CD14-positive monocyte (primary cell): ENCODE results near the gene GATA1. TPM values are rescaled to one million over a fixed set of nuclear protein-coding genes. Genes with fewer than 3 reads are reported as not detected.
A peak's percentile ranks its signal among the peaks of the same experiment; 100 is the strongest.

Experiments used
- DNase-seq, 3 donors: peaks; one replicate each; pipeline ENCODE4 v3.0.0-alpha.2; 2011 to 2022
- H2AFZ ChIP-seq: 2 replicates; pipeline ENCODE4 v1.6.0; 2012; ENCODE audit warnings: mild to moderate bottlenecking, low read depth, low read length, inconsistent platforms; ENCODE audit not compliant: insufficient read depth, poor library complexity, severe bottlenecking
- H3K27ac ChIP-seq, 2 donors: 1 replicate in 1 of 2; 2 replicates in 1 of 2; pipeline ENCODE4 v1.5.1; 2012 to 2013; ENCODE audit warnings: low read length in 2 of 2, control low read depth in 1 of 2, inconsistent platforms in 1 of 2, low read depth in 1 of 2, mild to moderate bottlenecking in 1 of 2
- H3K27me3 ChIP-seq, 2 donors: one replicate each; pipeline versions ENCODE4 v1.6.0 to v1.6.1; 2011 to 2013; ENCODE audit warnings: low read length in 2 of 2; ENCODE audit not compliant: control insufficient read depth in 2 of 2, insufficient read depth in 2 of 2
- H3K36me3 ChIP-seq, 2 donors: replicated peaks in 1 of 2; 1 replicate in 1 of 2; 2 replicates in 1 of 2; pipeline versions ENCODE4 v1.5.1 to v1.6.1; 2012 to 2013; ENCODE audit warnings: low read length in 2 of 2, control low read depth in 1 of 2, inconsistent platforms in 1 of 2, mild to moderate bottlenecking in 1 of 2; ENCODE audit not compliant: insufficient read depth in 2 of 2, control insufficient read depth in 1 of 2
- H3K4me1 ChIP-seq, 2 donors: 1 replicate in 1 of 2; 2 replicates in 1 of 2; pipeline versions ENCODE4 v1.5.1 to v1.6.1; 2012 to 2013; ENCODE audit warnings: low read length in 2 of 2, control low read depth in 1 of 2, inconsistent platforms in 1 of 2, mild to moderate bottlenecking in 1 of 2, moderate library complexity in 1 of 2; ENCODE audit not compliant: insufficient read depth in 2 of 2, control insufficient read depth in 1 of 2
- H3K4me2 ChIP-seq: replicated peaks from 2 replicates; pipeline ENCODE3; 2012; ENCODE audit warnings: low read length, moderate library complexity, mild to moderate bottlenecking; ENCODE audit not compliant: poor library complexity, severe bottlenecking; ENCODE audit errors: extremely low read depth
- H3K4me3 ChIP-seq, 3 experiments: fragments of 200-600 bp in 1 of 3; sonication (generic) in 1 of 3; replicated peaks in 1 of 3; 1 replicate in 2 of 3; 2 replicates in 1 of 3; pipeline ENCODE4 v1.5.1; 2011 to 2013; ENCODE audit warnings: low read length in 3 of 3, mild to moderate bottlenecking in 3 of 3, control low read depth in 2 of 3, low read depth in 2 of 3, inconsistent platforms in 1 of 3, moderate library complexity in 1 of 3
- H3K79me2 ChIP-seq: 2 replicates; pipeline ENCODE4 v1.6.0; 2012; ENCODE audit warnings: mild to moderate bottlenecking, control low read depth, inconsistent platforms, low read length, moderate library complexity; ENCODE audit not compliant: insufficient read depth
- H3K9ac ChIP-seq: 2 replicates; pipeline ENCODE4 v1.6.0; 2017; ENCODE audit warnings: low read length, mild to moderate bottlenecking; ENCODE audit not compliant: insufficient read depth, poor library complexity, severe bottlenecking
- H3K9me3 ChIP-seq, 2 donors: replicated peaks in 1 of 2; 1 replicate in 1 of 2; 2 replicates in 1 of 2; pipeline versions ENCODE4 v1.5.1 to v1.6.1; 2012 to 2013; ENCODE audit warnings: low read length in 2 of 2, control low read depth in 1 of 2; ENCODE audit not compliant: control insufficient read depth in 1 of 2, insufficient read depth in 1 of 2
- H4K20me1 ChIP-seq: 2 replicates; pipeline ENCODE4 v1.6.0; 2012; ENCODE audit warnings: mild to moderate bottlenecking, low read length, control low read depth, moderate library complexity; ENCODE audit not compliant: insufficient read depth
- H3K27ac Mint-ChIP-seq, 7 donors: one replicate each; pipeline ENCODE4 v1.8.0; 2020; ENCODE audit warnings: mild to moderate bottlenecking in 7 of 7, mixed read lengths in 7 of 7, moderate library complexity in 6 of 7, inconsistent platforms in 2 of 7
- H3K27me3 Mint-ChIP-seq, 3 donors: one replicate each; pipeline ENCODE4 v1.8.0; 2021 to 2022; ENCODE audit warnings: low read depth in 3 of 3, mild to moderate bottlenecking in 3 of 3, mixed read lengths in 3 of 3, moderate library complexity in 3 of 3, inconsistent platforms in 1 of 3
- H3K36me3 Mint-ChIP-seq, 2 donors: one replicate each; pipeline ENCODE4 v1.8.0; 2020; ENCODE audit warnings: mixed read lengths in 2 of 2, inconsistent platforms in 1 of 2, mild to moderate bottlenecking in 1 of 2
- H3K4me1 Mint-ChIP-seq: one replicate; pipeline ENCODE4 v1.8.0; 2020; ENCODE audit warnings: mild to moderate bottlenecking, mixed read lengths
- H3K4me3 Mint-ChIP-seq, 2 donors: one replicate each; pipeline ENCODE4 v1.8.0; 2020; ENCODE audit warnings: mild to moderate bottlenecking in 2 of 2, mixed read lengths in 2 of 2, moderate library complexity in 1 of 2
- H3K9me3 Mint-ChIP-seq, 7 donors: one replicate each; pipeline ENCODE4 v1.8.0; 2020 to 2022; ENCODE audit warnings: mixed read lengths in 7 of 7, mild to moderate bottlenecking in 6 of 7, moderate library complexity in 6 of 7, inconsistent platforms in 2 of 7
- WGBS: methylation state at CpG from one replicate; pipeline ENCODE4 v1.1.5; 2013; ENCODE audit warnings: missing lambda C conversion rate; ENCODE audit not compliant: insufficient coverage; 5-methylcytosine and 5-hydroxymethylcytosine counted together
- intact Hi-C, 2 donors: fragments of 100-400 bp; cut with micrococcal nuclease; formaldehyde crosslinking; loops; one replicate each; pipeline versions ENCODE4 v1.15.0 to v1.15.1; 2023
- polyA plus RNA-seq, 3 donors: library from polyadenylated mRNA; depleted of rRNA in 1 of 3; unstranded in 2 of 3; stranded (reverse) in 1 of 3; fragments of 300-500 nt in 2 of 3; fragments of >200 nt in 1 of 3; fragmentation: Illumina TruSeq in 2 of 3; gene quantifications; 1 replicate in 2 of 3; 2 replicates in 1 of 3; pipeline ENCODE4 v1.2.3, GENCODE V29; 2012 to 2021
- TF ChIP-seq, protein P1 (sequence below): fragments of 200-600 bp; IDR thresholded peaks from one replicate; pipeline ENCODE4 v1.8.0; 2022; ENCODE audit warnings: antibody characterized with exemption, mild to moderate bottlenecking

Gene GATA1
- polyA plus RNA-seq, 3 donors: not detected

DNA sequence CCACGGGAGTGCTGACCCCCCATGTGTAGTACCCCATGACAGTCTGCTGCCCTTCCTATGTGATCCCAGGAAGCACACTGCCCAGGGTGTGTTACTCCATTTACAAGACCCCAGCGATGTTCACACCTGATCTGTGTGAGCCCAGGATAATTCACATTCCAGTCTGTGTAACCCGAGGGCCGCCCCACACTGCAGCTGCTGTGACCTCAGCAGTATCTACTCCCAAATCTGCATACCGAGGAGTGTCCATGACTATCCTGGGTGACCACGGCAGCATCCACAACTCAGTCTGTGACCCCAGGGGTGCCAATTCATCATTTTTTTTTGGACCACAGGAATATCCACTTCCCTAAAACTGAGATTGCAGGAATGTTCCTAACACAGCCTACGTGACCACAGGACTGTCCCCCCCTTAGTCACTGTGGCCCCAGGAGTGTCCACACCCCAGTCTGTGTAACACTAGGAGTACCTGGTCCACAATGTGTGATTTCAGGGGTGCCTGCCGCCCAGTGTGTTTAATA, 32.6 kb upstream of the GATA1 start:
- Histone ChIP-seq H3K27me3 (no peaks in the 10 kb centered on the region), H3K4me3 (no peak overlapping the region), H2AFZ (no peak overlapping the region), H4K20me1 (no peaks in the 10 kb centered on the region), H3K9ac (no peak overlapping the region), H3K79me2 (no peaks in the 10 kb centered on the region), H3K4me2 (no peak overlapping the region), H3K36me3 (no peaks in the 10 kb centered on the region), H3K9me3 (no peaks in the 10 kb centered on the region), H3K27ac (no peak overlapping the region), H3K4me1 (peaks cover 13 to 20% of the 10 kb centered on the region in 2 donors)
- TF ChIP-seq, protein P1, sequence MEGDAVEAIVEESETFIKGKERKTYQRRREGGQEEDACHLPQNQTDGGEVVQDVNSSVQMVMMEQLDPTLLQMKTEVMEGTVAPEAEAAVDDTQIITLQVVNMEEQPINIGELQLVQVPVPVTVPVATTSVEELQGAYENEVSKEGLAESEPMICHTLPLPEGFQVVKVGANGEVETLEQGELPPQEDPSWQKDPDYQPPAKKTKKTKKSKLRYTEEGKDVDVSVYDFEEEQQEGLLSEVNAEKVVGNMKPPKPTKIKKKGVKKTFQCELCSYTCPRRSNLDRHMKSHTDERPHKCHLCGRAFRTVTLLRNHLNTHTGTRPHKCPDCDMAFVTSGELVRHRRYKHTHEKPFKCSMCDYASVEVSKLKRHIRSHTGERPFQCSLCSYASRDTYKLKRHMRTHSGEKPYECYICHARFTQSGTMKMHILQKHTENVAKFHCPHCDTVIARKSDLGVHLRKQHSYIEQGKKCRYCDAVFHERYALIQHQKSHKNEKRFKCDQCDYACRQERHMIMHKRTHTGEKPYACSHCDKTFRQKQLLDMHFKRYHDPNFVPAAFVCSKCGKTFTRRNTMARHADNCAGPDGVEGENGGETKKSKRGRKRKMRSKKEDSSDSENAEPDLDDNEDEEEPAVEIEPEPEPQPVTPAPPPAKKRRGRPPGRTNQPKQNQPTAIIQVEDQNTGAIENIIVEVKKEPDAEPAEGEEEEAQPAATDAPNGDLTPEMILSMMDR: no peak
- Mint-ChIP-seq H3K36me3 (no peaks in the 10 kb centered on the region), H3K27me3 (peaks cover 0 to 7% (median 0%) of the 10 kb centered on the region in 3 donors), H3K9me3 (peaks cover 0 to 7% (median 0%) of the 10 kb centered on the region in 7 donors), H3K27ac (peak overlapping the region in 1 of 7 donors; percentile 11), H3K4me1 (peaks cover 22% of the 10 kb centered on the region), H3K4me3 (no peak overlapping the region)
- DNase-seq: no peak
- 100% methylated on average over 1 of the region's 8 CpGs for WGBS
- intact Hi-C loops: no loop called here

DNA sequence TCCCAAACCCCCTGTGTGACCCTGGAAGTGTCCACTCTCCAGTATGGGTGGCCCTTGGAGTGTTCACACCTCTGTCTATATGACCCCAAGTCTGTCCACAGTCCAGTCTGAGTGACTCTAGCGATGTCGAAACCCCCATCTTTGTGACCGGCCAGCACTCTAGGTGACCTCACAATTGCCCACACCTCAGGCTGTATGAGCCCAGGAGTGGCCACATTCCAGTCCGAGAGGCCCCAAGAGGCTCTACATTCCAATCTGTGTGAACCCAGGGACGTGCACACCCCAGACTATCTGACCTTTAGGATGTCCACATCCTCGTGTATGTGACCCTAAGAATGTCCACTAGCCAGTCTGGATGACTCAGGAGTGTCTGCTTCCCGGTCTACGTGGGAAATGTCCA, 32.2 kb upstream of the GATA1 start:
- intact Hi-C loops: no loop called here
- H3K27me3 ChIP-seq: no peaks in the 10 kb centered on the region
- Mint-ChIP-seq H3K27ac (no peak overlapping the region), H3K9me3 (peaks cover 0 to 7% (median 0%) of the 10 kb centered on the region in 7 donors), H3K4me1 (peaks cover 22% of the 10 kb centered on the region), H3K4me3 (no peak overlapping the region), H3K36me3 (no peaks in the 10 kb centered on the region), H3K27me3 (peaks cover 0 to 7% (median 0%) of the 10 kb centered on the region in 3 donors)
- no peak overlapping the region for H3K4me3 ChIP-seq
- H3K79me2 ChIP-seq: no peaks in the 10 kb centered on the region
- H3K36me3 ChIP-seq: no peaks in the 10 kb centered on the region
- H3K4me2 ChIP-seq: no peak overlapping the region
- TF ChIP-seq, protein P1: no peak
- no peaks in the 10 kb centered on the region for H3K9me3 ChIP-seq
- H3K27ac ChIP-seq: no peak overlapping the region
- H3K4me1 ChIP-seq: peaks cover 13 to 20% of the 10 kb centered on the region in 2 donors
- 74% methylated on average over 4 of the region's 8 CpGs for WGBS
- no peak overlapping the region for H2AFZ ChIP-seq
- no peak for DNase-seq
- H4K20me1 ChIP-seq: no peaks in the 10 kb centered on the region
- no peak overlapping the region for H3K9ac ChIP-seq
